ENCODE measurements around the gene PRSS2. TPM values are rescaled to one million over a fixed set of nuclear protein-coding genes. Genes with fewer than 3 reads are reported as not detected.
A peak's percentile ranks its signal among the peaks of the same experiment; 100 is the strongest.

PRSS2 gene
- total RNA-seq, 4 donors from 2014 or later = not detected

DNA sequence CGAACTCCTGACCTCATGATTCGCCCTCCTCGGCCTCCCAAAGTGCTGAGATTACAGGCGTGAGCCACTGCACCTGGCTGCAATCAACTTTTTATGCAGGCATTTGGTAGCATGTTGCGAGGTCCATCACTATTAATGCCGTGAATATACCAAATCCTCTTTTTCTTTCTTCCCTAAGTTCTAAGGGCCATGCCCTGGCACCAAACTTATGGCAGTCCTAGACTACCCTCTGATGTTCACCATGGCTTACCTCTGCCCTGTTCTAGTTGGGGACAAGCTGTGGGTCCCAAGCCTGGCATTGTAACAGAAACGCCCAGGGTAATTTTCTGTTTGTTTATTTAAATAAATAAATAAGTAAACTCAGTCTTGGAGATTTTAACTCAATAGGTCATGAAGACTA is 13.3 kb downstream of the PRSS2 start:
- Histone ChIP-seq H3K27ac (no peak overlapping the region), H3K36me3 (no peaks in the 10 kb centered on the region), H3K27me3 (peaks cover 9% of the 10 kb centered on the region), H3K4me3 (no peak overlapping the region), H3K9me3 (no peaks in the 10 kb centered on the region), H3K4me1 (peaks cover 0 to 4% (median 0%) of the 10 kb centered on the region in 4 donors)
- in situ Hi-C loops (cut with MboI; ENCODE audit: low pct_ligation_motif_present in 1 of 4, low pct_unique_long_range_greater_than_20kb in 1 of 4, low sequenced_read_pairs in 3 of 4) (loop anchor here in 2 of 4 donors (10.0 to 25.0 kb wide), 2 partner anchors 147 to 149 kb away; no protein-coding TSS in a partner anchor), intact Hi-C loops (cut with DNase I; ENCODE audit: low total_unique reads) (loop anchor here (10.0 kb wide), 1 partner anchor 179 kb away; no protein-coding TSS in a partner anchor)
- no peak for DNase-seq
- no peak for TF ChIP-seq POLR2AphosphoS5 (IDR thresholded peaks at IDR 0.05)
- no peak for TF ChIP-seq EP300 (IDR thresholded peaks at IDR 0.05; ENCODE audit: low read depth)
- TF ChIP-seq, protein P1, sequence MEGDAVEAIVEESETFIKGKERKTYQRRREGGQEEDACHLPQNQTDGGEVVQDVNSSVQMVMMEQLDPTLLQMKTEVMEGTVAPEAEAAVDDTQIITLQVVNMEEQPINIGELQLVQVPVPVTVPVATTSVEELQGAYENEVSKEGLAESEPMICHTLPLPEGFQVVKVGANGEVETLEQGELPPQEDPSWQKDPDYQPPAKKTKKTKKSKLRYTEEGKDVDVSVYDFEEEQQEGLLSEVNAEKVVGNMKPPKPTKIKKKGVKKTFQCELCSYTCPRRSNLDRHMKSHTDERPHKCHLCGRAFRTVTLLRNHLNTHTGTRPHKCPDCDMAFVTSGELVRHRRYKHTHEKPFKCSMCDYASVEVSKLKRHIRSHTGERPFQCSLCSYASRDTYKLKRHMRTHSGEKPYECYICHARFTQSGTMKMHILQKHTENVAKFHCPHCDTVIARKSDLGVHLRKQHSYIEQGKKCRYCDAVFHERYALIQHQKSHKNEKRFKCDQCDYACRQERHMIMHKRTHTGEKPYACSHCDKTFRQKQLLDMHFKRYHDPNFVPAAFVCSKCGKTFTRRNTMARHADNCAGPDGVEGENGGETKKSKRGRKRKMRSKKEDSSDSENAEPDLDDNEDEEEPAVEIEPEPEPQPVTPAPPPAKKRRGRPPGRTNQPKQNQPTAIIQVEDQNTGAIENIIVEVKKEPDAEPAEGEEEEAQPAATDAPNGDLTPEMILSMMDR (IDR thresholded peaks at IDR 0.05) = no peak
- TF ChIP-seq POLR2A (IDR thresholded peaks at IDR 0.05) = no peak
- 68 to 75% methylated on average over 5 to 7 of the region's 7 CpGs for WGBS, 2 donors (ENCODE audit: low coverage in 1 of 2)

DNA sequence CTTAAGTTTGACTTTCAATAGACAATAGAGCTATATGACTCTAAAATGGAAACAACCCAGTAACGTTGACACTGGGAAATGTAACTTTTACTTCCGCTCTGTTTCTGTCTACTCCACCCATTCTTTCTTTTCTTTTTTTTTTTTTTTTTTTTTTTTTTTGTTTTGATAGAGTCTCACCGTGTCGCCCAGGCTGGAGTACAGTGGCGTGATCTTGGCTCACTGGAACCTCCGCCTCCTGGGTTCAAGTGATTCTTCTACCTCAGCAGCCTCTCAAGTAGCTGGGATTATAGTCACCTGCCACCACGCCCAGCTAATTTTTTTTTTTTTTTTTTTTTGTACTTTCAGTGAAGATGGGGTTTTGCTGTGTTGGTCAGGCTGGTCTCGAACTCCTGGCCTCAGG is 13.9 kb downstream of the PRSS2 start:
- no peak for TF ChIP-seq POLR2AphosphoS5 (IDR thresholded peaks at IDR 0.05)
- no peak for TF ChIP-seq POLR2A (IDR thresholded peaks at IDR 0.05)
- TF ChIP-seq, protein P1 (IDR thresholded peaks at IDR 0.05) = no peak
- no peak for TF ChIP-seq EP300 (IDR thresholded peaks at IDR 0.05; ENCODE audit: low read depth)
- peaks cover 9% of the 10 kb centered on the region for H3K27me3 ChIP-seq
- no peak for DNase-seq
- 78 to 81% methylated on average over 8 of the region's 8 CpGs for WGBS, 2 donors (ENCODE audit: low coverage in 1 of 2)
- intact Hi-C loops (cut with DNase I; ENCODE audit: low total_unique reads) = loop anchor here (10.0 kb wide), 1 partner anchor 180 kb away; no protein-coding TSS in a partner anchor
- H3K27ac ChIP-seq = no peak overlapping the region
- in situ Hi-C loops (cut with MboI; ENCODE audit: low pct_ligation_motif_present in 1 of 4, low pct_unique_long_range_greater_than_20kb in 1 of 4, low sequenced_read_pairs in 3 of 4) = loop anchor here in 2 of 4 donors (10.0 to 25.0 kb wide), 2 partner anchors 147 to 150 kb away; no protein-coding TSS in a partner anchor
- H3K4me1 ChIP-seq = peaks cover 0 to 4% (median 0%) of the 10 kb centered on the region in 4 donors
- H3K4me3 ChIP-seq = no peak overlapping the region
- H3K9me3 ChIP-seq = no peaks in the 10 kb centered on the region
- no peaks in the 10 kb centered on the region for H3K36me3 ChIP-seq

DNA sequence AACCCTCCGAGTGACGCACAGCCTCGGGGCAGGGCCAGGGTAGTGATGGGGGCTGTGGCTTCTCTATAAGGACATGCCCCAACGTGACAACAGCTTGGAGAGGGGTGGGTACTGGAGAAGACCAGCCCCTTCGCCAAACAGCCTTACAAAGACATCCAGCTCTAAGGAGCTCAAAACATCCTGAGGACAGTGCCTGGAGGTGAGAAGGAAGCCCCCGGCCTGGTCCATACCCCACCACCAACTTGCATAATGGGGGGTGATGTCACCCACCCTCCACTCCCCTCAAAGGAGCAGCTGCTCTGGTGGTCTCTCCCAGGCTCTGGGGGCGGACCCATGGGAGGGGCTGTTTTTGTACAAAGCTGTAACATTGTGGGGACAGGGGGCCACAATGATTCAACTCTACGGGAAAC is 15.1 kb downstream of the PRSS2 start:
- Histone ChIP-seq H3K9me3 (no peaks in the 10 kb centered on the region), H3K36me3 (no peaks in the 10 kb centered on the region), H3K4me1 (peaks cover 0 to 4% (median 0%) of the 10 kb centered on the region in 4 donors), H3K4me3 (no peak overlapping the region), H3K27ac (no peak overlapping the region), H3K27me3 (peaks cover 9% of the 10 kb centered on the region)
- intact Hi-C loops (cut with DNase I; ENCODE audit: low total_unique reads) = loop anchor here (10.0 kb wide), 1 partner anchor 181 kb away; no protein-coding TSS in a partner anchor
- 84 to 89% methylated on average over 3 to 8 of the region's 8 CpGs for WGBS, 2 donors (ENCODE audit: low coverage in 1 of 2)
- DNase-seq = peak; percentile 37
- in situ Hi-C loops (cut with MboI; ENCODE audit: low pct_ligation_motif_present in 1 of 4, low pct_unique_long_range_greater_than_20kb in 1 of 4, low sequenced_read_pairs in 3 of 4) = loop anchor here in 2 of 4 donors (10.0 to 25.0 kb wide), 2 partner anchors 149 to 151 kb away; no protein-coding TSS in a partner anchor
- peak in 2 of 3 donors; percentile 36 to 45 for TF ChIP-seq POLR2AphosphoS5 (IDR thresholded peaks at IDR 0.05)
- no peak for TF ChIP-seq EP300 (IDR thresholded peaks at IDR 0.05; ENCODE audit: low read depth)
- peak; percentile 49 for TF ChIP-seq POLR2A (IDR thresholded peaks at IDR 0.05)

DNA sequence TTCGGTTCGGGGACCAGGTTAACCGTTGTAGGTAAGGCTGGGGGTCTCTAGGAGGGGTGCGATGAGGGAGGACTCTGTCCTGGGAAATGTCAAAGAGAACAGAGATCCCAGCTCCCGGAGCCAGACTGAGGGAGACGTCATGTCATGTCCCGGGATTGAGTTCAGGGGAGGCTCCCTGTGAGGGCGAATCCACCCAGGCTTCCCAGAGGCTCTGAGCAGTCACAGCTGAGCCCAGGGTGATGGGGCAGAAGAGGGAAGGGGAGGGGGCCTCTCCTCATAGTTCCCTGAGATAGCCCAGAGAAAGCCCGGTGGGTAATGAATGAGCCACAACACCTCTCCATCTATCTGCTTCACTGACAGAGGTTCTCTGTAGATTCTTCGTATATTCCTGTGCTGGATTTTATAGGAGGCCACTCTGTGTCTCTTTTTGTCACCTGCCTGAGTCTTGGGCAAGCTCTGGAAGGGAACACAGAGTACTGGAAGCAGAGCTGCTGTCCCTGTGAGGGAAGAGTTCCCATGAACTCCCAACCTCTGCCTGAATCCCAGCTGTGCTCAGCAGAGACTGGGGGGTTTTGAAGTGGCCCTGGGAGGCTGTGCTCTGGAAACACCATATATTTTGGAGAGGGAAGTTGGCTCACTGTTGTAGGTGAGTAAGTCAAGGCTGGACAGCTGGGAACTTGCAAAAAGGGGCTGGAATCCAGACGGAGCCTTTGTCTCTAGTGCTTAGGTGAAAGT is 16.4 kb downstream of the PRSS2 start:
- Histone ChIP-seq H3K27ac (peak overlapping the region in 2 of 4 donors; percentile 19 to 29), H3K4me3 (no peak overlapping the region)
- 67 to 87% methylated on average over 1 to 11 of the region's 11 CpGs for WGBS, 2 donors (ENCODE audit: low coverage in 1 of 2)

More for the DNA sequence above, 16.4 kb downstream of the PRSS2 start:
- no peaks in the 10 kb centered on the region for H3K36me3 ChIP-seq
- H3K4me1 ChIP-seq = peaks cover 0 to 4% (median 0%) of the 10 kb centered on the region in 4 donors
- DNase-seq = no peak
- in situ Hi-C loops (cut with MboI; ENCODE audit: low pct_ligation_motif_present in 1 of 4, low pct_unique_long_range_greater_than_20kb in 1 of 4, low sequenced_read_pairs in 3 of 4) = loop anchor here in 2 of 4 donors (10.0 to 25.0 kb wide), 2 partner anchors 150 to 152 kb away; no protein-coding TSS in a partner anchor
- H3K27me3 ChIP-seq = peaks cover 7% of the 10 kb centered on the region
- TF ChIP-seq, protein P1 (IDR thresholded peaks at IDR 0.05) = no peak
- TF ChIP-seq EP300 (IDR thresholded peaks at IDR 0.05; ENCODE audit: low read depth) (no peak), POLR2A (IDR thresholded peaks at IDR 0.05) (no peak), POLR2AphosphoS5 (IDR thresholded peaks at IDR 0.05) (no peak)
- no peaks in the 10 kb centered on the region for H3K9me3 ChIP-seq
- intact Hi-C loops (cut with DNase I; ENCODE audit: low total_unique reads) = loop anchor here (10.0 kb wide), 1 partner anchor 182 kb away; no protein-coding TSS in a partner anchor

All from transverse colon (tissue), 4 donors.